HL-60 (cell line): ENCODE results near the gene PPP1R16B.

Experiments used
- CTCF ChIP-seq: IDR thresholded peaks from one replicate; pipeline ENCODE4 v1.5.1; 2011; ENCODE audit warnings: low read length, control low read depth, inconsistent platforms; ENCODE audit not compliant: insufficient read depth
- GABPA ChIP-seq: IDR thresholded peaks from 2 replicates; pipeline ENCODE4 v1.6.1; 2012; ENCODE audit warnings: low read depth
- POLR2AphosphoS5 ChIP-seq: IDR thresholded peaks from 2 replicates; pipeline ENCODE4 v1.6.1; 2012; ENCODE audit warnings: low read depth

DNA sequence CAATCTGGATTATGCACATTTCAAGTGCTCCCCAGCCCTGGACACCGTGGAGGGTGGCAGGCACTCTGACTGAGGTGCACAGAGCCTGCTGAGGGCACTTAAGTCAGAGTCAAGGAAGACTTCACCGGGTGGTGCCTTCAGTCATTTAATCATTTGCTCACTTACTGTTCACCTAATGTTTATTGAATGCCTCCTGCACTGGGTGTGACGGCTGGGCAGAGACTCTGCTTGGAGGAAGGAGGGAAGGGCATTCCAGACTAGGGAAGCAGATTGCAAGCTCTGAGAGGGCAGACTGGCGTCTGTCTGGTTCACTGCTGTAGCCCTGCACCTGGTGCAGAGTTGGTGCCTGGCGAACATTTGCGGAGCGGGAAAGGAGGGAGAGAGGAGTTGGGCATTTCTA lies 66.5 kb downstream of the PPP1R16B start:
- TF ChIP-seq CTCF (no peak), POLR2AphosphoS5 (no peak), GABPA (no peak)
